Skin epidermis (tissue), 12 donors: Measurements from ENCODE around the gene PPM1M.

Source experiments
- H3K27ac ChIP-seq, 21 experiments: fragments of 200-600 bp; sonication (generic) in 11 of 21; one replicate each; pipeline ENCODE4 v1.5.0; 2020; ENCODE audit warnings: mild to moderate bottlenecking in 3 of 21, inconsistent platforms in 2 of 21, moderate library complexity in 2 of 21
- H3K4me3 ChIP-seq, 7 experiments: fragments of 200-600 bp; sonication (generic) in 2 of 7; one replicate each; pipeline ENCODE4 v1.5.0; 2020; ENCODE audit warnings: inconsistent platforms in 2 of 7, mild to moderate bottlenecking in 2 of 7, moderate library complexity in 1 of 7

Gene PPM1M

GRCh38 chr3:52240059-52240885 lies 5.3 kb upstream of the PPM1M start:
- H3K27ac ChIP-seq: peak overlapping the region in 19 of 21 experiments; percentile 17 to 99 (median 89)
- peak overlapping the region in 5 of 7 experiments; percentile 64 to 85 (median 75) for H3K4me3 ChIP-seq

GRCh38 chr3:52240886-52241370 lies 4.6 kb upstream of the PPM1M start:
- no peak overlapping the region for H3K4me3 ChIP-seq
- peak overlapping the region in 11 of 21 experiments; percentile 28 to 99 (median 90) for H3K27ac ChIP-seq

- Histone ChIP-seq H3K27ac (peak overlapping the region in 2 of 21 experiments; percentile 34 to 91), H3K4me3 (no peak overlapping the region)
Observed at GRCh38 chr3:52242039-52242438, 3.5 kb upstream of the PPM1M start.

GRCh38 chr3:52243791-52244628 lies 1.5 kb upstream of the PPM1M start:
- H3K27ac ChIP-seq: peak overlapping the region in 18 of 21 experiments; percentile 19 to 98 (median 90)

GRCh38 chr3:52246264-52246620 lies 683 bp downstream of the PPM1M start:
- H3K27ac ChIP-seq: peak overlapping the region; percentile 13 to 98 (median 89)
- peak overlapping the region; percentile 40 to 63 (median 46) for H3K4me3 ChIP-seq

More at GRCh38 chr3:52243791-52244628, 1.5 kb upstream of the PPM1M start:
- H3K4me3 ChIP-seq: peak overlapping the region in 1 of 7 experiments; percentile 46

GRCh38 chr3:52246728-52247408 lies 1.3 kb downstream of the PPM1M start:
- Histone ChIP-seq H3K27ac (peak overlapping the region in 20 of 21 experiments; percentile 83 to 98 (median 90)), H3K4me3 (peak overlapping the region; percentile 40 to 63 (median 46))

- Histone ChIP-seq H3K4me3 (peak overlapping the region in 3 of 7 experiments; percentile 46 to 61 (median 56)), H3K27ac (peak overlapping the region in 16 of 21 experiments; percentile 4 to 98 (median 90))
Observed at GRCh38 chr3:52247409-52248164, 2.0 kb downstream of the PPM1M start.

- no peak overlapping the region for H3K4me3 ChIP-seq
- H3K27ac ChIP-seq: peak overlapping the region in 10 of 21 experiments; percentile 4 to 97 (median 90)
Observed at GRCh38 chr3:52248165-52248541, 2.6 kb downstream of the PPM1M start.

- peak overlapping the region in 5 of 21 experiments; percentile 1 to 97 (median 17) for H3K27ac ChIP-seq
- no peak overlapping the region for H3K4me3 ChIP-seq
Observed at GRCh38 chr3:52248816-52249547, 3.4 kb downstream of the PPM1M start.

- Histone ChIP-seq H3K4me3 (no peak overlapping the region), H3K27ac (peak overlapping the region in 3 of 21 experiments; percentile 1 to 49 (median 17))
Observed at GRCh38 chr3:52249683-52250082, 4.1 kb downstream of the PPM1M start.

- Histone ChIP-seq H3K27ac (peak overlapping the region in 6 of 21 experiments; percentile 15 to 56 (median 18)), H3K4me3 (no peak overlapping the region)
Observed at GRCh38 chr3:52250122-52250521, 4.6 kb downstream of the PPM1M start.

GRCh38 chr3:52253314-52254304 lies 8.1 kb downstream of the PPM1M start:
- no peak overlapping the region for H3K4me3 ChIP-seq
- H3K27ac ChIP-seq: peak overlapping the region in 20 of 21 experiments; percentile 9 to 95 (median 77)

GRCh38 chr3:52254608-52255007 lies 9.0 kb downstream of the PPM1M start:
- H3K27ac ChIP-seq: peak overlapping the region in 11 of 21 experiments; percentile 42 to 95 (median 78)

GRCh38 chr3:52256159-52256558 lies 10.6 kb downstream of the PPM1M start:
- Histone ChIP-seq H3K27ac (peak overlapping the region in 2 of 21 experiments; percentile 45 to 90), H3K4me3 (no peak overlapping the region)

More at GRCh38 chr3:52254608-52255007, 9.0 kb downstream of the PPM1M start:
- H3K4me3 ChIP-seq: no peak overlapping the region

- H3K27ac ChIP-seq: peak overlapping the region in 1 of 21 experiments; percentile 90
- H3K4me3 ChIP-seq: no peak overlapping the region
Observed at GRCh38 chr3:52256622-52257021, 11.1 kb downstream of the PPM1M start.

- Histone ChIP-seq H3K27ac (peak overlapping the region in 1 of 21 experiments; percentile 45), H3K4me3 (no peak overlapping the region)
Observed at GRCh38 chr3:52257911-52258310, 12.4 kb downstream of the PPM1M start.

GRCh38 chr3:52259035-52259434 lies 13.5 kb downstream of the PPM1M start:
- Histone ChIP-seq H3K4me3 (no peak overlapping the region), H3K27ac (peak overlapping the region in 1 of 21 experiments; percentile 16)
